Posterior vena cava (tissue), 2 donors: ENCODE results near the gene KRT86. TPM values are rescaled to one million over a fixed set of nuclear protein-coding genes. Genes with fewer than 3 reads are reported as not detected.

Experiments
- DNase-seq: peaks from one replicate; pipeline ENCODE4 v3.0.0-alpha.2; 2020; ENCODE audit warnings: low spot score
- intact Hi-C, 2 donors: fragments of 100-400 bp; cut with DNase I; formaldehyde crosslinking; loops; one replicate each; pipeline versions ENCODE4 v1.14.1 to v1.14.2; 2022 to 2023
- long read RNA-seq, 2 donors: library from polyadenylated mRNA; unstranded; transcript quantifications; one replicate each; pipeline ENCODE4 v2.0.0, GENCODE V29; 2020 to 2021
- total RNA-seq, 2 donors: library from RNA; stranded (reverse); fragmentation: NEBNext Ultra II Directional; extraction: Animal tissue kit (Norgen Biotek cat#: 25700); gene quantifications; one replicate each; pipeline ENCODE4 v1.2.1, GENCODE V29; 2021
- donor health status: DM: yes; HTN: yes; CAD: no.
- donor health status: DM: yes; HTN: yes; CAD: no.

Gene KRT86
- not detected for total RNA-seq
- long read RNA-seq, donor 1 = 0 reads
- long read RNA-seq, donor 2, partial matches to known transcripts = 2 of 2 reads
- long read RNA-seq, donor 2, other reads (novel, unspliced or antisense) = 0 of 2 reads

DNA sequence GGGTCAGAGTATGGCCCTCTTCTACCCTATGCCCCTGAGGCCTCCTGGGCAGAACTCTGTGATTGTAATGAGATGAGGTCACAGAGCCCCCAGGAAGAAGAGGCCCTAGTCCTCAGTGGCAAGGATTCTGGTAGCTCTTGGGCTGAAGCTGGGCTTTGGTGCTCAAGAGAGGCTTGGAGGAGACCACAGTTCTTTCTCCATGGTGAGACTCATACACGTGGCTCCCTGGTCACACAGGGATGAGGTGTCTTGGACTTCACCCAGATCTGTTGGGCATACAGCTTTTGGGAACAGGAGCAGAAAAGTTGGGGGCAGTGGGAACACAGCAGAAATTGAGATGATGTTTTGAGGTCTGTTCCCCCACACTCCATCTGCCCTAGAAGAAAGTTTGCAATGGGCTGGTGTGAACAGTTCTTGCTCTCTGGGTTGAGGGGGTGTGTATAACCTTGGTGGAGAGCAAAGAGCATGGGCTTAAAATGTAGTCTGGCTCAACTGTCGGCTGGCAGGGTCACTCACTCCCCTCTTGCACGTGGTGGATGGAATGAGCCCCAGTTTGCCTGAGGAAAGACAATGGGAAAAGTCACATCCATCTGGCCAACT lies at the start of gene KRT86:
Gene KRT86, plus strand, starts transcription at position 125 of the 600 bp plus-strand sequence. CDS start 27,272 bp downstream, outside the sequence.
- intact Hi-C loops = no loop called here
- DNase-seq = no peak

DNA sequence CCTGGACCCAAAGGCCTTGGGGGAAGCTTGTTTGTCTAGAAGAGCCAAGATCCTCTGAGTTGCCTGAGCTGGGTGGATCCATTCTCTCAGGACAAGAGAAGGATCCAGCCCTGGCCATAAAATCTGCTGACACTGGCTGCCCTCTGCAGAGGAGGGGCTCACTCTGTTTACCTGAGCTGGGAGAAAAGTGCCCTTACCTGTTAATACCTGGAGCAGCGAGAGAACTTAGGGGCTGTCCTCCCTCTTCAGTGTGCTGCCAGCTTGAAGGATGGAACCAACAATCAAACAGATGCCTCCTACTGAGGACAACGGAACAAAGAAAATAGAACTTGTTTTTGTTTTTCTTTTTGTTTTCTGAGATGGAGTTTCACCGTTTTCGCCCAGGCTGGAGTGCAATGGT lies 48.7 kb upstream of the KRT86 start:
- DNase-seq = no peak
- intact Hi-C loops = no loop called here

DNA sequence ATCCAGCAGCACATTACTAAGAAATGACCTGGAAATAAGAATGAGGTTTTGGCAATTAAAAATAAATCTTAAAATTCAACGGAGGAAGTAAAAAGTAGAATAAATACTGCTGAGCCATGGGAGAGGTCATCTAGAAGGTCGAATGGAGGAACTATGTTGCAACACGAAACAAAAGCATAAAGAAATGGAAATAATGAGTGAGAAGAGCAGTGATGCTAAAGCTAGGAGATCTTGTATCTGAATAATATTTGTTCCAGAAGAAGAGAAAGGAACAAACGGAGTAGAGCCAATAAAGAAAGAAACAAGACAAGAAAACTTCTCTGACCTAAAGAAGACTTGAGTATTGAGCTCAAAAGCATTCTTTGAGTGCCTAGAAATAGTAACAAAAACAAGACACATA lies 48.0 kb upstream of the KRT86 start:
- intact Hi-C loops = no loop called here
- DNase-seq = no peak

DNA sequence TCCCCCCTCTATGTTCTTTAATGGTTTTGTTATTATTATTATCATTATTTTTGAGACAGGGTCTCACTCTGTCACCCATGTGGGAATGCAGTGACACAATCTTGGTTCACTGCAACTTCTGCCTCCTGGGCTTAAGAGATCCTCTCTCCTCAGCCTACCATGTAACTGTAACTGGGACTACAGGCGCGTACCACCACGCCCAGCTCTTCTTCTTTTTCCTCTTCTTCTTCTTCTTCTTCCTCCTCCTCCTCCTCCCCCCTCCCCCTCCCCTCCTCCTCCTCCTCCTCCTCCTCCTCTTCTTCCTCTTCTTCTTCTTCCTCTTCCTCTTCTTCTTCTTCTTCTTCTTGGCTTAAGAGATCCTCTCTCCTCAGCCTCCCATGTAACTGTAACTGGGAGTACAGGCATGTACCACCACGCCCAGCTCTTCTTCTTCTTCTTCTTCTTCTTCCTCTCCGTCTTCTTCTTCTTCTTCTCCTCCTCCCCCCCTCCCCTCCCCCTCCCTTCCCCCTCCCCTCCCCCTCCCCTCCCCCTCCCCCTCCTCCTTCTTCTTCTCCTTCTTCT lies 46.8 kb upstream of the KRT86 start:
- DNase-seq = no peak

DNA sequence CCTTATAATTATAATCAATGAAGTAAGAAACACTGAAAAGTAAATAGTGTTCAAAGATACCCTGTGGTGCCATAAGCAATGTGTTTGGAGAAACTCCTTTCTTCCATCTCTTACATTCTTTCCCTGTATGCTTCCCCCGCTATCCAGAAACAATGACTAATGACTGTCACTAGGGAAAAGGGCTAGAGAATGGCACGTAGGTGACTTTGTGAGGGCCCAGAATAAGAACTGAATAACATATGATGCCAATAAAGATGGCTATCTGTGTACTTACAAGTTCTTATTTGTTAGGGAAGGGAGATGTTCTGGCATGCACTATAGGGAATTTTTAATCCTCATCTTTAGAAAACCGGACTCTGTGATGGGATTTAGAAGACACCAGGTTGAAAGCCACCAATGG lies 46.1 kb upstream of the KRT86 start:
- DNase-seq = no peak
- intact Hi-C loops = no loop called here

More for the DNA sequence above, 46.8 kb upstream of the KRT86 start:
- intact Hi-C loops = no loop called here

DNA sequence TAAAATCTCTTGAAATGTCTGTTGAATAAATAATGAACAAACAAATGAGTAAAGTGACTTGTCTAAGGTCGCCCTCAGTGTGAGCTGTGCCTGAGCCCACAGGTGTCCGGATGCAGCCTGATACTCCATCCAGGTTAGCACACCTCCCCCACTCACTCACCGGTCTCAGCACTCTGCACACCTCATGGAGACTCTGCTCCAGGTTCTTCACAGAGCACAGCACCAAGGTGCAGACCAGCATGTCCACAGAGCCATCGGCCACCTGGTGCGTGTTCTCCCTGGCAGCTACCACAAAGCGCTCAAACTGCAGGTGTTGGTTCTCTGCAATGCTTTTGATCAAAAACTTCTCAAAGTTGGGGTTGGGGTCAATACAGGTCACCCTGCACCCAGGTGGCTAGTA lies 45.5 kb upstream of the KRT86 start:
- DNase-seq = peak; percentile 41
- intact Hi-C loops = no loop called here

DNA sequence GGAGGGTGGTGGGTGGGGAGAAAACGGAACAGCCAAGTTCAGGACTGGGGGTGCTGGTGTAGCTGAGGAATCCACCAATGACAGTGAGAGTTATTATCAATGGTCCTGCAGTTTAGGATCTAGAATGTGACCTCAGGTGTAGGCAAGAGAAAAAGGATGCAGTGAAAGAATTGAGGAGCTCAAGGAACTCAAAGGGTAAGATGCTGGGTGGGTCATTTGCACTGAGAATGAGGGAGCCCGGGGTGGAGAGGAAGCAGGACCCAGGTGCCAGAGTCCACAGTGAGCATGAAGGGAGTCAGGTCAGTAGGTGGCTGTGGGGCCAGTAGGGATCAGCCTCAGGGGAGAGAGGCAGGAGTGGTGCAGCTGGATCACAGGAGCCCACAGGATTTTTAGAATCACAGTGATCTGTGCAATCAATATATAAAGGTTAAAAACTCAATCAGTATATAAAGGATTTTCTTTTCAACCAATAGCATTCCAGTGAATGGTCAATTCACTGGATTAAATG lies 44.6 kb upstream of the KRT86 start:
- DNase-seq = peak; percentile 29
- intact Hi-C loops = no loop called here

DNA sequence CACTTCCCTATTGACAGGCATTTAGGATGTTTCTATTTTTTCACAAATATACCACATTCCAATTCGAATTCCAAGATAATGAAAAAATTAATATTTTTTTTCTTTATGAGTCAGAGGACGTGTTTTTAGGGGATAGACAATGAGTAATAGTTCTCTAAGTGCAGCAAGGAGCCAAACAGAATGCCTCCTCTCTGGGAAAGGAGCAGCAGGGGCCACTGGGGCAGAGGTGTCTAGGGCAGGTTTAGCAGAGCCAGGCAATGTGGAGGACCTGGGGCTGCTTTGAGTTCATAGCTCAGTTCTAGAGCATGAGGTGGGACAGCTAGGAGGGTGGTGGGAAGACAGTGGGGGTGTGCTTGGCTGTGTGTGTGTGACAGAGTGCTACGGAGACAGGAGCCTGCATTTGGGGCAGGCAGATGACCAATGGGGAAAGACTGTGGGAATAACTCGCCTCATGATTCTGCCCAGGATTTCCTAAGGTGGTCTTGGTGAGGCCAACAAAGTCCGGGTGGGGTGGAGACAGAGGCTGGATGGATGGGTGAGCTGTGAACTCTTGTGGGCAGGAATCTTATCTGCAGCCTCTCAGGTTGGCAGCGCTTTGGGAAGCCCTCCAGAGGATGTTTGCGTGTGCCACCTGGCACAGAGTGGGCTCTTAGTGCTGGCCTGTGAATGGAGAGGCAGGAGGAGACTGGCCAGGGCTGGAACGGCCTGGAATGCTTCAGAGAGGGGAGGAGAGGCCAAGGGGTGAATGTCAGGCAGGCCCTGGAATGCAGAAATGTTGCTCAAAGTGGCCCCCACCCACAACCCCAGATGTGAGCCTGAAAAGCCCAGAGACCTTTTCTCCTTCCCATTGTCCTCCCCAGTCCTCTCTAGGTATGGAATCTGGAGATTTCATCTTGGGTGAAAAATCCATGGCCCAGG lies 43.8 kb upstream of the KRT86 start:
- intact Hi-C loops = no loop called here
- peak; percentile 60 for DNase-seq

DNA sequence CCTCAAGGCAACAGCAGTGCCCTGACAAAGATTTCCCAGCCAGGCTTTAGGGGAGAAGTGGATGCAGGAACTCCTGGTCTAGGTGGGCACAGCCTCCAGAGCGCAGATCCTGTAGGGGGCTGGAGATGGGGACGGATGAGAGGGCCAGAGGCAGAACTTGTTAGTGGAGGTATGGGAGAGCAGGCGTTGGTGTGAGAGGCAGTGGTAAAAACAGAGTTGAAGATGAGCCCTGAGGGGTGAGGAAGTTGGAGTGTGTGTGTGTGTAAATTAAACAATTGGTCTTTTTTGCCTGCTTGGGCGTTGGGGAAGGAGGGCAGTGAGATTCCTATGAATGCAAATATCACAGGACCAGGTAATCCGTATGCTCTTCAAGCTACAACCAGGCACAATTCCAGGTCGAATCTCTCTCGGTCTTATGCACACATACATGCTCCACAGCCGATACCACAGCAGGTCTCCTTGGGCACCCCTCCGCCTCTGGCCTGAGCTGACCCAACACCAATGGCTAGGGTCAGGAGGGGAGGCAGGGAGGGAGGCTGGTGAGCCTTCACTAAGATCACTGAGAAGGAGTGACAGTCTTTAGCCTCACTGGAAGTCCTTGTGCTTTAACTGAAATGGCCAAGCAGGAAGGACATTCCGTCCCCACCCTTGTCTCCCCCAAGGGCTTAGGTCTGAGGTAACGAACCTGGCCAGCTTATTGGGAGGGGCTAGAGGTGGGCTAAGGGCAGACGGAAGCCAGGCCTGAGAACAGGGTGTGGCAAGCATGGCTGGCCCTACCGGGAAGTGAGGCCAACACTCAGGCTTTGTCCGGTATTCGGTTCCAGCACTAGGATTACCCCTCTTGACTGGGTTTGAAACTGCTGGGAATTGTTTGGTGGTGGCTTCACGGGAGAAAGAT lies 42.9 kb upstream of the KRT86 start:
- peak; percentile 75 for DNase-seq
- intact Hi-C loops = no loop called here

DNA sequence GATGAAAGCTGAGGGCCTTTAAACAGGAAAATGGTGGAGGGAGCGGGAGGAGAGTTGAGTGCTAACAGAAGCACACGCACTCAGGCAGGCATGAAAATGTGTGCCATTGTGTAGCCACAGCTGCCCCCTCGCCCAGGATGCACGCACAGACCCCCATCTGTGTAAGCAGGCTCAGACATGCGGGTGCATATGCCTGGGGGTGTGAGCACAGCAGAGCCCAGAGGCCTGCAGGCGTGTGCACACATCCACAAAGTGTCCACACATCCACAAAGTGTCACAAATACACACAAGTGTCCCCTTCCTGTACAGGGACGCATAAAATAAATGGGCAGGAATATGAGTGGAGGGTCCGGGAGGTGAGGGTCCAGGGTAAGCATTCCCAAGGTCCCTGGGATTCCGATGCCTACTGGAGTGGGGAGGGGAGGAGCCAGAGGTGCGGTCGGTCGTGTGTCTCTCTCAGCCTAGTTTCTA lies 42.2 kb upstream of the KRT86 start:
- DNase-seq = peak; percentile 64
- intact Hi-C loops = no loop called here

DNA sequence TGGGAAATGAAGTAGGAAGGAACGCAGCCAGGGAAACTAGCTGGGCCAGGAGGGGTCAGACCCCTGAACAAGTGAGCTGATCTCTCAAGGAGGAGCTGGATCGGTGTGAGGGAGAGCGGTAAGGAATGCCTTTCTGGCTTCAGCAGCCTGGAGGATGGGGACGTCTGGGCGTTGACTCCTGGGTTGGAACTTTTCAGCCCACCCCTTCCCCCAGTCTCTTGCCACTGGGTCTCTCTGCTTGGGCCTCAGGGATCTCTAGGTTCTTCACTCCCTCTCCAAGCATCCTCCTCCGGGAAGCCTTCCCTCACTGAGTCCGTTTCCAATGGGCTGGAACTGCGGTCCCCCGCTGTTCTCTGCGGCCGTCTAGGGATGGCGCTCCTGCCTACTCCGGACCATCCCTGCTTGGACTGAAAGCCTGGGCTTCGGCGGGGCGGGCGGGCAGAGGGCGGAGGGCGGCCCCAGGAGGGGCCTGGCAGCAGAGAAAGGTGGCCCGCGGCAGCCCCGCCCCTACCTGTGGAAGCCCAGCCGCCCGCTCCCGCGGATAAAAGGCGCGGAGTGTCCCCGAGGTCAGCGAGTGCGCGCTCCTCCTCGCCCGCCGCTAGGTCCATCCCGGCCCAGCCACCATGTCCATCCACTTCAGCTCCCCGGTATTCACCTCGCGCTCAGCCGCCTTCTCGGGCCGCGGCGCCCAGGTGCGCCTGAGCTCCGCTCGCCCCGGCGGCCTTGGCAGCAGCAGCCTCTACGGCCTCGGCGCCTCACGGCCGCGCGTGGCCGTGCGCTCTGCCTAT lies 41.6 kb upstream of the KRT86 start, which contains the start of gene KRT7:
Gene KRT7, plus strand, starts transcription at position 570 of the 788 bp plus-strand sequence. Its CDS starts 54 bp downstream, at position 624.
- DNase-seq = peak; percentile 80
- intact Hi-C loops = no loop called here

DNA sequence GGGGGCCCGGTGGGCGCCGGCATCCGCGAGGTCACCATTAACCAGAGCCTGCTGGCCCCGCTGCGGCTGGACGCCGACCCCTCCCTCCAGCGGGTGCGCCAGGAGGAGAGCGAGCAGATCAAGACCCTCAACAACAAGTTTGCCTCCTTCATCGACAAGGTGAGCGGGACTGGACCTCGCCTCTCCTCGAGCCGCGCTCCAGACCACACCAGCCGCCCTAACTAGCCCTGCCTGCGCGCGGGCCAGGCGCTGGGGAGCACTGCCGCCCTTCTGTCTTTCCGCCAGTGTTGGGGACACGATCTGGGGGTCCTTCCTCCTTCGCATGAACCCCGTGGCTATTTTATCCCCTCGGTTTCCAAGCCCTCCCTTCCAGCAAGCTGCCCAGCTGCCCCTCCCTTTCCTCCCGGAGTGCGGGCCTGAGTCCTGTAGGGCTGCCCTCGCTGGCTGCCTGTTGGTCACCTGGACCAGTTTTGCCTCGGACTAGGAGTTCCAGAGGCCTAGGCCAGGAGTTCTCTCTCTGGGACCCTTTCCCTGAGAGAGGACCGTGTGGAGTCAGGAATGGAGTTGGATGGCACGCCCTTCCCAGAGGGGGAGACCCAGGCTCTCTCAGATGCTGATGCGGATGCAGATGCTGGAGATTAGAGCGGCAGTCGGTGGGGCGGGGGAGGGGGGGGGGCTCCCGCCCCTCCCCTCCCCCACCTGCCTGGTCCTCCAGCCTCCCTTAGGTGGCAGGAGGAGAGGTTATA lies 40.8 kb upstream of the KRT86 start:
- DNase-seq = peak; percentile 63
- intact Hi-C loops = no loop called here

DNA sequence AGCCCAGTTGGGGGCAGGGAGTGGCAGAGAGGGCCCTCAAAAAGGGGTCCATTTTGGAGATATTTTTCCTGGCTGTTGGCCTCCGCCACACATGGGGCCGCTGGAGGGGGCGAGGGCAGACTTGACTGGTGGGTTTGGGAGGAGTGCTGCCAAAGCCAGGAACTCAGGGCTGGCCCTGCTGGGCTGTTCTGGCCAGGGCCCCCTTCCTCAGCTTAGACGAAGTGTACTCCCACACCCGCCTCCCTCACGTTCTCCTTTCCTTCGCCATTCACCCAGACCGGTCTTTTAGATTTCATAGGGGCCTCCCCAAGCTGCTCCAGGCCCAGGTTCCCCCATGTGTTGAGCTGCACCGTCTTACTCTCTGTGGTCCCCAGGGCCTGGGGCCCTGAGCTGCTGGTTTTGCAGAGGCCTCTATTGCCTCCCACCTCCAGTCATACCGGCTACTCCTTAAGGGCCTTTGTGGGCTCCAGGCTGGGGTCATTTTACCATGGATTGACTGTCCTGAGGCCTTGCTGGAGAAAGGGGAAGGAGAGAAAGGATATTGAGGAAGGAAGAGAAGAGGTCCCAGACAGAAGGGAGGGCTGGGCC lies 40.1 kb upstream of the KRT86 start:
- intact Hi-C loops = no loop called here
- no peak for DNase-seq

DNA sequence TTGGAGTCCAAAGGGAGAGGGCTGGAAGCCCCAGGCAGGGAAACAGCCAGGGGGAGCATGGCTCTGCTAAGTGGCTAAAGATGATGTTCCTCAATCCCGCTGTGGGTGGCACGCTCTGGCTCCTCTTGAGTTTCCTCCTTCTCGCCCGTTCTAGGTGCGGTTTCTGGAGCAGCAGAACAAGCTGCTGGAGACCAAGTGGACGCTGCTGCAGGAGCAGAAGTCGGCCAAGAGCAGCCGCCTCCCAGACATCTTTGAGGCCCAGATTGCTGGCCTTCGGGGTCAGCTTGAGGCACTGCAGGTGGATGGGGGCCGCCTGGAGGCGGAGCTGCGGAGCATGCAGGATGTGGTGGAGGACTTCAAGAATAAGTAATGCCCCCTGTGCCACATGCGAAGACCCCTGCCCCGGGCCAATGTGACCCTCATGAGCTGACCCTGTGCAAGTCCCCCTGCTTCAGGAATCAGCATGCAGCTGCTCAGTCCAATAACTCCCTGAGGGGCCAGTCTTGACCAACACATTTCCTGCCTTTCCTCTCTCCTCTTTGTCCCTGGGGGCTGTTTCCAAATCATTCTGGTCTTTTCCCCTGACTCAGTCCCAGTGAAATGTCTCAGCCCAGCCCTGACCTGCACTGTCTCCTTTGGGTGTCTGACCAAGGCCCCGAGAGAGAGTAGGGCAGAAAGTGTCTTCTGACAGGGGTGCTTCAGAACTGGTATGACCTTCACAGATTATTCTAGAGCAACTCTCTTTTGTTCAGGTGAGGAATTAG lies 39.3 kb upstream of the KRT86 start:
- intact Hi-C loops = no loop called here
- no peak for DNase-seq

DNA sequence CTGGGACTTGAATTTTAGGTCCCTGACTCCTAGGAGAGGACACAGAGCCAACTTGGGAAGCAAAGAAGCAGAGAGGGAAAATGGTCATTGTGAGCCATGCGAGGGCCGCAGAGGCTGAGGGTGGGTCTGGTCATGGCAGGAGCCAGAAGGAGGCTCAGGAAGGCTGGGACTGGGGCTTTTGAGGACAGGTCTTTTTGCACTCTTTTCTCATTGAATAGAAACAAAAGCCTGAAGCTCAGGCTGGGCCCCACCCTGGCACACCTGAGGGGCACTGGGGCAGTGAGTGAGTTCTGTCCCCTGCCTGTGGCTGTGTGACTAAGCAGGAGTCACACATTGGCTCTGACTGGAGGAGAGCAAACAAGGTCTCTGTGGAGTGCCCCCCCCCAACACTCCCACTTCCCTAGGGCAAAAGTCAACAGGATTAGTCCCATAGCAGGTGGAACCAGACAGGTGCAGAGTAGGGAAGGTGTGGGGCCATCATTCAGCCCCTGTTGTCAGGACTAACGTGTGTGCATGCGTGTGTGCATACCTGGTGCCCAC lies 38.6 kb upstream of the KRT86 start:
- intact Hi-C loops = no loop called here

More for the DNA sequence above, 38.6 kb upstream of the KRT86 start:
- DNase-seq = no peak
